Measurements from ENCODE around the gene CASR.
"Not testable (repeated sequence)": the region's sequence is repeated elsewhere in the genome, so short reads cannot be mapped to it uniquely, and the experiment has no call there.

The CASR gene, protein sequence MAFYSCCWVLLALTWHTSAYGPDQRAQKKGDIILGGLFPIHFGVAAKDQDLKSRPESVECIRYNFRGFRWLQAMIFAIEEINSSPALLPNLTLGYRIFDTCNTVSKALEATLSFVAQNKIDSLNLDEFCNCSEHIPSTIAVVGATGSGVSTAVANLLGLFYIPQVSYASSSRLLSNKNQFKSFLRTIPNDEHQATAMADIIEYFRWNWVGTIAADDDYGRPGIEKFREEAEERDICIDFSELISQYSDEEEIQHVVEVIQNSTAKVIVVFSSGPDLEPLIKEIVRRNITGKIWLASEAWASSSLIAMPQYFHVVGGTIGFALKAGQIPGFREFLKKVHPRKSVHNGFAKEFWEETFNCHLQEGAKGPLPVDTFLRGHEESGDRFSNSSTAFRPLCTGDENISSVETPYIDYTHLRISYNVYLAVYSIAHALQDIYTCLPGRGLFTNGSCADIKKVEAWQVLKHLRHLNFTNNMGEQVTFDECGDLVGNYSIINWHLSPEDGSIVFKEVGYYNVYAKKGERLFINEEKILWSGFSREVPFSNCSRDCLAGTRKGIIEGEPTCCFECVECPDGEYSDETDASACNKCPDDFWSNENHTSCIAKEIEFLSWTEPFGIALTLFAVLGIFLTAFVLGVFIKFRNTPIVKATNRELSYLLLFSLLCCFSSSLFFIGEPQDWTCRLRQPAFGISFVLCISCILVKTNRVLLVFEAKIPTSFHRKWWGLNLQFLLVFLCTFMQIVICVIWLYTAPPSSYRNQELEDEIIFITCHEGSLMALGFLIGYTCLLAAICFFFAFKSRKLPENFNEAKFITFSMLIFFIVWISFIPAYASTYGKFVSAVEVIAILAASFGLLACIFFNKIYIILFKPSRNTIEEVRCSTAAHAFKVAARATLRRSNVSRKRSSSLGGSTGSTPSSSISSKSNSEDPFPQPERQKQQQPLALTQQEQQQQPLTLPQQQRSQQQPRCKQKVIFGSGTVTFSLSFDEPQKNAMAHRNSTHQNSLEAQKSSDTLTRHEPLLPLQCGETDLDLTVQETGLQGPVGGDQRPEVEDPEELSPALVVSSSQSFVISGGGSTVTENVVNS

DNA sequence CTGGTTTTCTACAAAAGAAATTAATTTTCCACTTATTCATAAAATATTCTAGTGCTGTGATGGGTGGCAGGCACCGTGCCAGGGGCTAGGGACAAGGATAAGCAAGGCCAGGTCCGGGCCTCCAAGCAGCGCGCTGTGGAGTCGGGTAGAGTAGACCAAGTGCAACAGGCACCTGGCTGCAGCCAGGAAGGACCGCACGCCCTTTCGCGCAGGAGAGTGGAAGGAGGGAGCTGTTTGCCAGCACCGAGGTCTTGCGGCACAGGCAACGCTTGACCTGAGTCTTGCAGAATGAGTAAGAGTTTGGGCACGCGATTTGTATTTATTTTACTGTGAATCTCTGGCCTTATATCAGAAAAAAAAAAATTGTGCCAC is at the start of gene CASR:
TSS of gene CASR (plus strand) at position 148 of the 372 bp plus-strand sequence. CDS start 70,522 bp downstream, outside the sequence.
- no peak for DNase-seq (ENCODE audit: low spot score)

DNA sequence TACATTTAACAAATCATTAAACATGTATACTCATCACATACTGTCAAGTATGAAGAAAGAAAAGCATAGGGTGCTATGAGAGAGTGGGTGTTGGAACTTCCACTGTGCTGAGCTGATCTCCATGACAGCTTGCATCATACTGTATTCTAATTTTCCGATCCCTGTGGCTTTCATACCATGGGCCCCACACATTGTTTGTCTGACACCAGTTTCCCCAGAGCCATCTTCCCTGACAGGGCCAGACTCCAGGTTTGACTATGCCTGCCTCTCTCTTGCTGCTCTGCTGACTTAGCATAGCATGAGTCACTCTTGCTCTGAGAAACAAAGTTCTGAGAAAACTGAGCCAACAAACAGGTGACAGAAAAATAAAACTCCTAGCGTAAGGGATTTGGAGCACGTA is 37.0 kb upstream of the CASR start:
- DNase-seq (ENCODE audit: low spot score): peak; percentile 7

DNA sequence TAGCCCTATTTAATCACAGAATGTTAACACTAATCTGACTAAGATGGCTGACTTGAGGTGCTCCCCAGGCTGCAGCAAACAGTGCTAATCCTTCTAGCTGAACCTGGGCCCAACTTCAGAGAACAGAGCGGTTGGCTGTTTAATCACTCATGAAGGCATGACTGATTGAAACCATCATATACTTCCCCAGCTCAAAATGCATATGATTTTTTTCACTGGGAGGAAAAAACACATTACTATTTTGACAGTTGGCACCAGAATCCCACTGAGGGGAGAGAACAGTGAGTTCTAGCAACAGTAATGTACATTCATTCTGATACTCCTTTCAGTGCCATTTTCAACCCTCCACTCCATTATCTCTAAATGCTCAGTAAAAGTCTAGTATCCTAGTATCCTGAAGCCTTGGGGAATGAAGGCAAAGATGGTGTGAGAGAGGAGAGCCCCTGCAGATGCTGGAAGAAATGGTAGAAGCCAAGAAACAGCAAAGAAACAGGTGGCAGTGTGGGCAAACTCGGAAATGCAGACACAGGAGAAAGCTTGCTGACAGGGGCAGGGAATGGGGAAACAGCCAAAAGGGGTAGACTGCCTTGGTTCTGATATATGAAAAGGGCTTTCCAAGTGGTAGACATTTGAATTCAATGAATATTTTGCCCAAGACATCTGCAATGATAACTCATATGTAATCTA is 34.4 kb upstream of the CASR start:
- no peak for DNase-seq (ENCODE audit: low spot score)

DNA sequence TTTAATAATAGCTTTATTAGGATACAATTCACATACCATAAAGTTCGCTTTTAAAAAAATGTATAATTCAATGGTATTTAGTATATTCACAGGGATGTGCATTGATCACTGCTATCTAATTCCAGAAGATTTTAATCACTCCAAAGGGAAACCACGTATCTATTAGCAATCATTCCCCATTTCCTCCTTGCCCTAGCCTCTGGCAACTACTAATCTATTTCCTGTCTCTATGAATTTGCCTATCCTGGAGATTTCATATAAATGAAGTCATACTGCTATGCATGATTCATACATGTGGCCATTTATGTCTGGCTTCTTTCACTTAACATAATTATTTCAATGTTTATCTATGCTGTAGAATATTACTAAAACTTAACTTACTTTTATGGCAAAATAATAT is 32.0 kb upstream of the CASR start:
- DNase-seq (ENCODE audit: low spot score): no peak

DNA sequence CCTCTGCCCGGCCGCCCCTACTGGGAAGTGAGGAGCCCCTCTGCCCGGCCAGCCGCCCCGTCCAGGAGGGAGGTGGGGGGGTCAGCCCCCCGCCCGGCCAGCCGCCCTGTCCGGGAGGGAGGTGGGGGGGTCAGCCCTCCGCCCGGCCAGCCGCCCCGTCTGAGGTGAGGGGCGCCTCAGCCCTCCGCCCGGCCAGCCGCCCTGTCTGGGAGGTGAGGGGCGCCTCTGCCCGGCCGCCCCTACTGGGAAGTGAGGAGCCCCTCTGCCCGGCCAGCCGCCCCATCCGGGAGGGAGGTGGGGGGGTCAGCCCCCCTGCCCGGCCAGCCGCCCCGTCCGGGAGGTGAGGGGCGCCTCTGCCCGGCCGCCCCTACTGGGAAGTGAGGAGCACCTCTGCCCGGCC is 18.5 kb upstream of the CASR start:
- not testable (repeated sequence) for DNase-seq (ENCODE audit: low spot score)

DNA sequence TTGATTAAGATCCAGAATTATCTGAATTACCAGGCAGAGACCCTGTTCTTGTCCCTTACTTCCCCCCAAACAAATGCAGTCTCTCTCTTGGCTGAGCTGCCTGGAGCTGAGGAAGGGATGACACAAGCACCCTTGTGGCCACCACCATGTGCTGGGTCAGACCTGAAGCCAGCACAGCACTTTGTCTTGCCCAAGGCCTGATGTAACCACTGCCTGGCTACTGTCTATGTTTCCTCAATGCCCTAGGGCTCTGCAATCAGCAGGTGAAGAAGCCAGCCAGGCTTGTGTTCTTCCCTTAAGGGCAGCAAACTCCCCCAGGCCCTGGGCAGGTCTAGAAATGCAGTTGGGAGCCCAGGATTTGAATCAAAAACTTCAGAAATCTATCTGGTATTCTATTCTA is 15.8 kb upstream of the CASR start:
- DNase-seq (ENCODE audit: low spot score): no peak

DNA sequence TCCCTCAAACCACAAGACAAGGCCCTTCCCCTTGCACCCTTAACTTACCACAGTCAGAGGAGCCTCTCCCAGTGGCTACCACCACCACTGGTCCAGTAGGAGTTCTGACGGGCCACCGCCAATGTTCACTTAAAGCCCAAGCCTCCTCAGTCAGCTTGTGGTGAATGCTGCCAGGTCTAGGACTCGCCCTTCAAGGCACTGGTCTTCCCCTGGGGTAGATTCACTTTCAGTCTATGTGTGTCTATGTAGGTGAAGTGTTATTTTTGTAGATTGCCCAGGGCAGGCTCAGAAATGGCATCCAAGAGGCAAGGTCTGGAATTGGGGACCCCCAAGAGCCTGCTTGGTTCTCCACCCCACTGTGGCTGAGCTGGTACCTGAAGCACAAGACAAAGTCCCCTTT is 15.4 kb upstream of the CASR start:
- DNase-seq (ENCODE audit: low spot score): no peak

DNA sequence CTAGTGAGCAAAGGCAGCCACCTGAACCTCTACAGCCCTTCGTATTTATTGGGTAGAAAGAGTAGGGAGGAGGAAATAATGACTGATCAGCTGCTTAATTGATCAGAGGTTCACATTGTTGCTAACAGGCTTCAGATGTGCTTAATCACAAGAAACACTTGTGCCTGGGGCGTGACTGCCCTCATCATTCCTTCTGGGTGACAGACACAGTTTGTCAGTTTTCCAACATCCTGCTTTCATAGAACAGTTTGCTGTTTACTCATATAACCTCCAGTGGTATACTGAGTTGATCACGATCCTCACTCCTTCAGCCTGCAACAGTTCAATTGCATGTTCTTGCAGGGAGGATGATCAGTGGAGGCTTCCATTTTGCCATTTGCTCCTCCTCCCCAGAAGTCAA is 13.6 kb upstream of the CASR start:
- DNase-seq (ENCODE audit: low spot score): no peak

DNA sequence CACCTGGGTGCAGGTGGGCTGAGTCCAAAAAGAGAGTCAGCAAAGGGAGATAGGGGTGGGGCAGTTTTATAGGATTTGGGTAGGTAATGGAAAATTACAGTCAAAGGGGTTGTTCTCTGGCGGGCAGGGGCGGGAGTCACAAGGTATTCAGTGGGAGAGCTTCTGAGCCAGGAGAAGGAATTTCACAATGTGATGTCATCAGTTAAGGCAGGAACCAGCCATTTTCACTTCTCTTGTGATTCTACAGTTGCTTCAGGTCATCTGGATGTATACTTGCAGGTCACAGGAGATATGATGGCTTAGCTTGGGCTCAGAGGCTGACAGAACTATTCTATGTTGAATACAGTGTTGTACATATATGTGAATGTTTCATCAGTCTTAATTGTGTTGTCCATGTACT is 12.1 kb upstream of the CASR start:
- DNase-seq (ENCODE audit: low spot score): not testable (repeated sequence)

DNA sequence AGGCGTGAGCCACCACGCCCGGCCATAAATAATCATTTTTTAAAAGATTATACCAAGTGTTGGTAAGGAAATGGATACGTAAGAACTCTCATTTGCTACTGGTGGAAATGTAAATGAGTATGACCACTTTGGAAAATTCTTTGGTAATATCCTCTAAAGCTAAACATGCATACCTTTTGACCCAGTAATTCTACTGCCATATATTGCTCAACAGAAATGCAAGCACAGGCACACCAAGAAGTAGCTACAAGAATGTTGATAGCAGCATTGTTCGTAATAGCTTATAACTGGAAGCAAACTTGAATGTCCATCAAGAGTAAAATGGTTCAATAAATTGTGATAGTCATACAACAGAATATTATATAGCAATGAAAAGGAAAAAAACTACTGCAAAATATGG is 4.8 kb upstream of the CASR start:
- no peak for DNase-seq (ENCODE audit: low spot score)

DNA sequence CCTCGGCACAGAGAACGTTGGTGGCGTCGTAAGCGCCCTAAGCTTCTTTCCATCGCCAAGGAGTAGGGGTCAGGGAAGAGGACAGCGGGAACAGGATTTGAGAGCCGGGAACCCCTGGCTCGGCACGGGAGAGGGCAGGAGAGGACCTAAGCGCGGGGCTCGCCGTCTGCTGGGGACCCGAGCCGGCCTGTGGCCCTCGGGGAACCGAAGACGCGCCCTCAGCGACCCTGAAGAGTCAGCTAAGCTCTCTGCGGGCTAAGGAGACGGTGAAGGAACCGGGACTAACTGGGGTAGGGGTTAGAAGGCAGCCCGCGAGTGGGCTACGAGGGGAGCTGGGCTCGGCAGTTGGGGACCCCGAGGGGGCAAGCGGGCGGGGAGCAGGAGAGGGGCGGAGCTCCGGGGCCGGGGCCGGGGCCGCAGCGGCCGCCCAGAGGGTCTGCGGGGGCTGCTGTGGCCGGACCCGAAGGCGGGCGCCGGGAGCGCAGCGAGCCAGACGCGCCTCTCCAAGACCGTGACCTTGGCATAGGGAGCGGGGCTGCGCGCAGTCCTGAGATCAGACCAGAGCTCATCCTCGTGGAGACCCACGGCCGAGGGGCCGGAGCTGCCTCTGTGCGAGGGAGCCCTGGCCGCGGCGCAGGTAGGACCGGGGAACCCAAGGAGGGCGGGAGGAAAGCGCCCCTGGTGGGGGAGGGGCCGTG is 574 bp downstream of the CASR start:
- no peak for DNase-seq (ENCODE audit: low spot score)

DNA sequence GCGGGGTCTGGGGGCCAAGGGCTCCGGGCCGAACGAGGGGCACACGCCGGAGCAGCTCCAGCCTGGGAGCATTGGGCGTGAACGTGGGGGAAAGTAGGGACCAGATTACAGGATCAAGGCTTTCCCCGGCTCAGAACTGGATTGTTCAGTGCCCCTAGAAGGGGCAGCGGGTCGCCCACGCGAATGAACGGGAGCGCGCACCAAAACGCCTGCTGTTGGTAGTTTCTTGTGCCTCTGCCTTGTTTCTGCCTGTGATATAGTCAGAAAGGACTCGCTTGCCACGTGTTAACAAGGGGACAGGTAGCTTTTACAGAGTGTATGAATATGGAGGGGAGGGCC is 1.1 kb downstream of the CASR start:
- DNase-seq (ENCODE audit: low spot score): no peak

DNA sequence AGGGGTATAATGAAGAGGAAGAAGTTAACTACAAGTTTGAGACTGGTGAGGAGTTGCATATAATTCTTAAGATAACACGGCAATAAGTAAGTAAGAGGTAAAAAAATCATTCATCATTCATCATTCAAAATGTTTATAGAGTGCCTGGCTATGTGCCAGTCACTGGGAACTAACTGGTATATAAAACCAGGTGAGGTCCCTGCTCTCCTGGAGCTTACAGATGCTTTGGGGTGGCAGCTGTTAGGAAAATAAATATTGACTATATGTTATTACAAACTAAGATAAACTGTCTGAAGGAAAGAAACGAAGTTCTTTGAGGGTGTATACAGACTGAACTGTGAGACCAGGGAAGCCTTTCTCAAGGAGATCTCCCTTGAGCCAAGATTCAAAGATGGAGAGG is 2.9 kb downstream of the CASR start:
- DNase-seq (ENCODE audit: low spot score): no peak

DNA sequence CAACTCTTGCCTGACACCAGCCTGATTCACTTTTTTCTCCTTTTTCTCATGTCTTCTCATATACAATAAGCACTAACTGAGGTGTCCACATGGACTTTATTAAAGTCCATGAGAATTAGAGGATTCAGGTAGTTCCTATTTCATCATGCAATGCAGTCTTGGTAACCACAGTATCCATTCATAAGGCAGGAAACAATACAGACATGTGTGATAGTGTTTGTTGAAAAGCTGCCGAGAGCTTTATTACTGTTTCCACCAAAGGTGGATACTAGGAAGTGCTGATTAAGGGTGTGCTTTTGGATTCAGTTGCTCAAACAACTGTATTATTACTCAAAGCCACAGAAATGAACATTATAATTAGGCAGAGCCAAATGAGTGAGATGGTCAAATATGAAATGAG is 5.3 kb downstream of the CASR start:
- no peak for DNase-seq (ENCODE audit: low spot score)

DNA sequence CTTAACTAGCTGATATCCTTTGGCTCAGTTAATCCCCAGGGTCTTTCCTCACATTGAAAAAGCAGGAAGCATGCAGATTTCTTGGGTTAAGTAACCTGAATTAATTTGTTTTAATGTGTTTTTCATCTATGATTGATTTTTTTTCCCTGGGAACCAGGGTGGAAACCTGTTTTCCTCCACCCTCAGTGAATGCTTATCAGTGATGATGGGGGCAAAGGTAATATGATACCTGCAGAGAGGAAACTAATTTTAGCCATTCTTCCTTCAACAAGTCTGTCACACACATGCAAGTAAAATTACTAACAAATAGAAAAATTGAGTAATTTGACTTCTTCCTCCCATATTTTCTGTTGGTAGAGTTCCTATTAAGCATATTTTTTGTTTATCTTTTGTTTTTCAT is 5.9 kb downstream of the CASR start:
- no peak for DNase-seq (ENCODE audit: low spot score)

DNA sequence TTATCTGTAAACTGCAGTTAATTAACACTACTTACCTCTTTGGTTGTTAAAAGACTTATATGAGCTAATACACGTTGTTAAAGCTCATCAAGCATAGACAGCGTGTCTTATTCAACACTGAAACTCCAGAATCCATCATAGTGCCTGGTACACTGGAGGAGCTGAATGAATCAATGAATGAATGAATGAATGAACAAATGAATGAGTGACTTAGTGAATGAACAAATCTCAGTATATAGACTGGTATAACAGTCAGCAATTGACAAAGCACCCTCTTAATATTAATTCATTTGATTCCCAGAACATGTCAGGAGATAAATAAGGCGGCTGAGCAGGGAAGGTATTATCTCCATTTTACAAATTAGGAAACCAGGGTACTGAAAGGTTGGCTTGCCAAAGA is 7.1 kb downstream of the CASR start:
- DNase-seq (ENCODE audit: low spot score): no peak

DNA sequence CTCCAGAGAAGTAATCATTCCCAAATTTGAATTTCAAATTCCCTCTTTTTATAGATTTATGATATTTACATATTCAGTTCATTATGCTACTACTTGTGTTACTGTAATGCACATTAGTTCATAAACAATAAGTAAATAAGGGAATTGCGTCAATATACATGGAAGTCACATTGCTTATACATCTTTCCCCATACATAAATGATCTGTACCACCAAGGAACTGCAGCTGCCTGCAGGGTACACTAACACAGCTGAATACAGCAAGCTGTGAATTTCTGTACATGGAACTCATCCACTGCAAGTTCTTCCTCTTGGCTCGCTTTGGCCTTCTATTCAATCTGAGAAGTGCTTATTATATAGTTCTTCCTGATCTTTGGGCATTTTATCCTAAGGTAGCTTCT is 15.5 kb downstream of the CASR start:
- no peak for DNase-seq (ENCODE audit: low spot score)

DNA sequence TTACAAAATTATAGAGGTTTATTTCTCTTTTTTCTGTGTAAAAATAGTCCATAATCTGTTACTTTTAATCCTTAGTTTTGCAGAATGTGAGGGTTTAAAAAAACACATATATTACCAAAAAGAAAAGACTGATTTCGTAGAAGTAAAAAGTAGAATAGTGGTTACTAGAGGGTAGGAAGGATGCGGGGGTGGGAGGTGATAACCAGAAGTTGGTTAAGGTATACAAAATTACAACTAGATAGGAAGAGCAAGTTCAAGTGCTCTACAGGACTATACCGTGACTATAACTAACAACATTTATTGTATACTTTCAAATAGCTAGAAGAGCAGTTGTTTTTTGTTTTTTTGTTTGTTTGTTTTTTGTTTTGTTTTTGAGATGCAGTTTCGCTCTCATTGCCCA is 16.1 kb downstream of the CASR start:
- DNase-seq (ENCODE audit: low spot score): no peak

DNA sequence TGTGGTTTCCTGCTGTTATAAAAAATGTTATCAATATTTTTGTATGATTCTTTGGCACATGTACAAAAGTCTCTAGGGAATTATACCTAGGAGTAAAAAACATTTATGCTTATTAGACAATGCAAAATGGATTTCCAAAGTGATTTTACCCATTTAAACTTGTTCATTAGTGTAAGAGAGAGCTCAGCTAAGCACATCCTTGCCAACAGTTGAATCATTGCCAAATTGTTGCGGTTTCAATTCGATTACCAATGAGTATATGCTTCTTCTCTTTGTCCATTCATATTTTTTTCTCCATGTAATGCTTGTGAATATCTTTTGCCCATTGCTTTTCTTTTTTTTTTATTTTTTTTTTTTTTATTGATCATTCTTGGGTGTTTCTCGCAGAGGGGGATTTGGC is 17.2 kb downstream of the CASR start:
- DNase-seq (ENCODE audit: low spot score): no peak

DNA sequence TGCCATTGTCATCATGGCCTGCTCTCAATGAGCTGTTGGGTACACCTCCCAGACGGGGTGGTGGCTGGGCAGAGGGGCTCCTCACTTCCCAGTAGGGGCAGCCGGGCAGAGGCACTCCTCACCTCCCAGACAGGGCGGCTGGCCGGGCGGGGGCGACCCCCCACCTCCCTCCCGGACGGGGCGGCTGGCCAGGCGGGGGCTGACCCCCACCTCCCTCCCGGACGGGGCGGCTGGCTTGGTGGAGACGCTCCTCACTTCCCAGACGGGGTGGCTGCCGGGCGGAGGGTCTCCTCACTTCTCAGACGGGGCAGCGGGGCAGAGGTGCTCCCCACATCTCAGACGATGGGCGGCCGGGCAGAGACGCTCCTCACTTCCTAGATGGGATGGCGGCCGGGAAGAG is 18.0 kb downstream of the CASR start:
- not testable (repeated sequence) for DNase-seq (ENCODE audit: low spot score)

DNA sequence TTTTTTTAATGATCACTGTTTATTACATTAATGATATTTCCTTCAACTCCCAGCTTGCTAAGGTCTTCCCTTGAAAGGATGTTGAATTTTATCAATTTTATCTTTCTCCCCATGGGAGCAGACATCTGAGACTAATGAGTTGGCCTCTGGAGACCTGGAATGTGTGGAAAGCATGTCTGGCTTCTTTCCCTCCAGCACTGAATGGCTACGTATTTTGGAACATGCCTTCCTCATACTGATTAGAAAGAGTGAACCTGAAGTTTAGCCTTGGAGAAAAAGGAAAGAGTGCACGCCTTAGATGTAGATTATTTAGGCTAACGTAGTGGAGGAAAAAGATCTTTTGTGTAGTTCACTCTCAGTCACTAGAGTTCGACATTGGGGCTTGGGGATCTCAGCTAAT is 25.1 kb downstream of the CASR start:
- no peak for DNase-seq (ENCODE audit: low spot score)

DNA sequence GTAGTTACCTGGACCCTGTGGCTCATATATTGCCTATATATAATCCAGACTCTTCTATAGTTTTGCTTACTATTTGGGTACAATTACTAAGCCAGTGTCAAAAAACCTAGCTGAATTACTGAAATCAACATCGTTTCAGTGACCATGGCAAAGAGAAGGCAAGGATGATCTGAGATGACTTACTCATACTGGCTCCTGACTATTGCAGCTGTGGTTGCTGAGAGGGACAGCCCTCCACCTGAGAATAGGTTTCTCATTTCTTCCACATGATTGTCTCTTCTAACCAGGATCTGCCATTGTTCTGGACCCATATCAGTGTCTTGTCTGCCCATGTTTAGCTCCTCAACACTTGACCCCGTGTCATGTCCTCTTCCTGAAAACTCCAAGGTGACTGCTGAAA is 30.2 kb downstream of the CASR start:
- DNase-seq (ENCODE audit: low spot score): no peak

Data from CD4-positive, alpha-beta T cell treated with Interleukin-2 at 100 ng/mL for 4 hours (primary cell).